ENCODE results near the gene TBCEL.
"Not testable (repeated sequence)": the region's sequence is repeated elsewhere in the genome, so short reads cannot be mapped to it uniquely, and the experiment has no call there.

TBCEL gene

GRCh38 chr11:121029153-121029552 lies 5.3 kb downstream of the TBCEL start:
- no peak for DNase-seq (ENCODE audit: low read depth in 2 of 2)

- DNase-seq (ENCODE audit: low read depth in 2 of 2): no peak
Observed at GRCh38 chr11:121029813-121030445, 6.0 kb downstream of the TBCEL start.

GRCh38 chr11:121031167-121031566 lies 7.3 kb downstream of the TBCEL start:
- DNase-seq (ENCODE audit: low read depth in 2 of 2): no peak

- not testable (repeated sequence) for DNase-seq (ENCODE audit: low read depth in 2 of 2)
Observed at GRCh38 chr11:121031648-121032047, 7.7 kb downstream of the TBCEL start.

- no peak for DNase-seq (ENCODE audit: low read depth in 2 of 2)
Observed at GRCh38 chr11:121032546-121032945, 8.6 kb downstream of the TBCEL start.

- no peak for DNase-seq (ENCODE audit: low read depth in 2 of 2)
Observed at GRCh38 chr11:121033635-121034034, 9.7 kb downstream of the TBCEL start.

- DNase-seq (ENCODE audit: low read depth in 2 of 2): no peak
Observed at GRCh38 chr11:121035169-121035755, 11.4 kb downstream of the TBCEL start.

GRCh38 chr11:121035780-121036179 lies 11.9 kb downstream of the TBCEL start:
- peak; percentile 6 to 10 for DNase-seq (ENCODE audit: low read depth in 2 of 2)

- no peak for DNase-seq (ENCODE audit: low read depth in 2 of 2)
Observed at GRCh38 chr11:121037016-121037415, 13.1 kb downstream of the TBCEL start.

- no peak for DNase-seq (ENCODE audit: low read depth in 2 of 2)
Observed at GRCh38 chr11:121038648-121039409, 14.9 kb downstream of the TBCEL start.

GRCh38 chr11:121039971-121040613 lies 16.2 kb downstream of the TBCEL start:
- no peak for DNase-seq (ENCODE audit: low read depth in 2 of 2)

GRCh38 chr11:121040614-121041002 lies 16.7 kb downstream of the TBCEL start:
- DNase-seq (ENCODE audit: low read depth in 2 of 2): no peak

GRCh38 chr11:121041072-121041471 lies 17.2 kb downstream of the TBCEL start:
- no peak for DNase-seq (ENCODE audit: low read depth in 2 of 2)

GRCh38 chr11:121042296-121042695 lies 18.4 kb downstream of the TBCEL start:
- DNase-seq (ENCODE audit: low read depth in 2 of 2): no peak

- DNase-seq (ENCODE audit: low read depth in 2 of 2): no peak
Observed at GRCh38 chr11:121047926-121048325, 24.0 kb downstream of the TBCEL start.

- no peak for DNase-seq (ENCODE audit: low read depth in 2 of 2)
Observed at GRCh38 chr11:121048464-121049233, 24.7 kb downstream of the TBCEL start.

- DNase-seq (ENCODE audit: low read depth in 2 of 2): no peak
Observed at GRCh38 chr11:121053244-121053643, 29.3 kb downstream of the TBCEL start.

- DNase-seq (ENCODE audit: low read depth in 2 of 2): no peak
Observed at GRCh38 chr11:121054266-121054665, 30.4 kb downstream of the TBCEL start.

GRCh38 chr11:121055076-121055475 lies 31.2 kb downstream of the TBCEL start:
- no peak for DNase-seq (ENCODE audit: low read depth in 2 of 2)

GRCh38 chr11:121057922-121058321 lies 34.0 kb downstream of the TBCEL start:
- DNase-seq (ENCODE audit: low read depth in 2 of 2): no peak

- no peak for DNase-seq (ENCODE audit: low read depth in 2 of 2)
Observed at GRCh38 chr11:121058941-121059340, 35.0 kb downstream of the TBCEL start.

- no peak for DNase-seq (ENCODE audit: low read depth in 2 of 2)
Observed at GRCh38 chr11:121059605-121060004, 35.7 kb downstream of the TBCEL start.

Data from fibroblast of skin of left biceps (primary cell).